H1 (cell line): ENCODE data around the gene HACD3.

Experiments used
- BACH1 ChIP-seq: IDR thresholded peaks from 2 replicates; pipeline ENCODE4 v1.6.1; 2012; ENCODE audit warnings: low read length, improper control_type of control experiment
- MAFK ChIP-seq: IDR thresholded peaks from 2 replicates; pipeline ENCODE4 v1.6.1; 2012; ENCODE audit warnings: low read depth, mild to moderate bottlenecking, improper control_type of control experiment, low read length
- POLR2A ChIP-seq, 2 experiments: IDR thresholded peaks; 1 replicate in 1 of 2; 2 replicates in 1 of 2; pipeline ENCODE4 v1.6.1; 2011; ENCODE audit warnings: low read depth in 2 of 2, low read length in 2 of 2, mild to moderate bottlenecking in 2 of 2; ENCODE audit errors: control extremely low read depth in 1 of 2
- RAD21 ChIP-seq, 2 experiments: IDR thresholded peaks in 1 of 2; conservative IDR thresholded peaks in 1 of 2; 2 replicates each; pipeline ENCODE4 v1.6.1; 2011; ENCODE audit warnings: low read depth in 2 of 2, low read length in 2 of 2, improper control_type of control experiment in 1 of 2, inconsistent platforms in 1 of 2, mild to moderate bottlenecking in 1 of 2, moderate library complexity in 1 of 2
- TF ChIP-seq, protein P1 (sequence below): IDR thresholded peaks from 2 replicates; pipeline ENCODE4 v1.6.1; 2012; ENCODE audit warnings: inconsistent platforms
- TF ChIP-seq, protein P2 (sequence below), 3 experiments: IDR thresholded peaks; 1 replicate in 2 of 3; 2 replicates in 1 of 3; pipeline versions ENCODE4 v1.5.1 to v1.6.1; 2011; ENCODE audit warnings: low read length in 3 of 3, mild to moderate bottlenecking in 3 of 3, inconsistent platforms in 2 of 3, low read depth in 1 of 3, moderate library complexity in 1 of 3; ENCODE audit not compliant: insufficient read depth in 1 of 3; ENCODE audit errors: control extremely low read depth in 1 of 3
- TF ChIP-seq, protein P3 (sequence below): IDR thresholded peaks from 2 replicates; pipeline ENCODE4 v1.6.1; 2011; ENCODE audit warnings: low read depth, mild to moderate bottlenecking, low read length; ENCODE audit not compliant: insufficient read depth
- TF ChIP-seq, protein P4 (sequence below): IDR thresholded peaks from 2 replicates; pipeline ENCODE4 v1.6.1; 2011; ENCODE audit warnings: low read length, improper control_type of control experiment

DNA sequence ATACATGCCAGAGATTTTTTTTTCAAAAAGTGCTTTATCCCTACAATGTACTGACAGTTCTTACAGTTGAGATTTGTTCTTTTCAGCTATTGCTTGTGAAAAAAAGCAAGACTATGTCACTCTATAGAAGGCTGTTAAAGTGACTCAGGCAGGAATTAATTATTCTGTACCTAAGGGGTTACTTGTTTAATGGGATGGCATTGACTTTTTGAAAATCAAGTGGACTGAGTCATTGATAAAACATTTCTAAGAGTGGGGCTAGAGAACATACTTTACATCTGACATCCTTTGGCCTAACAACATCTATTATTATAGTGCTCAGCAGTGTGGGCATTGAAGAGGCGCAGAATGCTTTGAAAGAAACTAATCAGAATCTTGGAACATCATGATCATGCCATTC, 46.4 kb downstream of the HACD3 start:
- TF ChIP-seq RAD21 (IDR thresholded peaks at IDR 0.05 in 1 of 2, conservative IDR thresholded peaks at IDR 0.05 in 1 of 2; ENCODE audit: low read depth in 2 of 2, low read length in 2 of 2): no peak
- TF ChIP-seq, protein P1, sequence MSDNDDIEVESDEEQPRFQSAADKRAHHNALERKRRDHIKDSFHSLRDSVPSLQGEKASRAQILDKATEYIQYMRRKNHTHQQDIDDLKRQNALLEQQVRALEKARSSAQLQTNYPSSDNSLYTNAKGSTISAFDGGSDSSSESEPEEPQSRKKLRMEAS: no peak
- TF ChIP-seq, protein P2, sequence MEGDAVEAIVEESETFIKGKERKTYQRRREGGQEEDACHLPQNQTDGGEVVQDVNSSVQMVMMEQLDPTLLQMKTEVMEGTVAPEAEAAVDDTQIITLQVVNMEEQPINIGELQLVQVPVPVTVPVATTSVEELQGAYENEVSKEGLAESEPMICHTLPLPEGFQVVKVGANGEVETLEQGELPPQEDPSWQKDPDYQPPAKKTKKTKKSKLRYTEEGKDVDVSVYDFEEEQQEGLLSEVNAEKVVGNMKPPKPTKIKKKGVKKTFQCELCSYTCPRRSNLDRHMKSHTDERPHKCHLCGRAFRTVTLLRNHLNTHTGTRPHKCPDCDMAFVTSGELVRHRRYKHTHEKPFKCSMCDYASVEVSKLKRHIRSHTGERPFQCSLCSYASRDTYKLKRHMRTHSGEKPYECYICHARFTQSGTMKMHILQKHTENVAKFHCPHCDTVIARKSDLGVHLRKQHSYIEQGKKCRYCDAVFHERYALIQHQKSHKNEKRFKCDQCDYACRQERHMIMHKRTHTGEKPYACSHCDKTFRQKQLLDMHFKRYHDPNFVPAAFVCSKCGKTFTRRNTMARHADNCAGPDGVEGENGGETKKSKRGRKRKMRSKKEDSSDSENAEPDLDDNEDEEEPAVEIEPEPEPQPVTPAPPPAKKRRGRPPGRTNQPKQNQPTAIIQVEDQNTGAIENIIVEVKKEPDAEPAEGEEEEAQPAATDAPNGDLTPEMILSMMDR (IDR thresholded peaks at IDR 0.05; ENCODE audit: control extremely low read depth in 1 of 3, insufficient read depth in 1 of 3, low read depth in 1 of 3, low read length in 3 of 3): no peak
- TF ChIP-seq POLR2A (IDR thresholded peaks at IDR 0.05; ENCODE audit: control extremely low read depth in 1 of 2, low read depth in 2 of 2, low read length in 2 of 2): no peak
- TF ChIP-seq MAFK: no peak
- TF ChIP-seq, protein P3, sequence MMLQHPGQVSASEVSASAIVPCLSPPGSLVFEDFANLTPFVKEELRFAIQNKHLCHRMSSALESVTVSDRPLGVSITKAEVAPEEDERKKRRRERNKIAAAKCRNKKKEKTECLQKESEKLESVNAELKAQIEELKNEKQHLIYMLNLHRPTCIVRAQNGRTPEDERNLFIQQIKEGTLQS: no peak
- TF ChIP-seq, protein P4, sequence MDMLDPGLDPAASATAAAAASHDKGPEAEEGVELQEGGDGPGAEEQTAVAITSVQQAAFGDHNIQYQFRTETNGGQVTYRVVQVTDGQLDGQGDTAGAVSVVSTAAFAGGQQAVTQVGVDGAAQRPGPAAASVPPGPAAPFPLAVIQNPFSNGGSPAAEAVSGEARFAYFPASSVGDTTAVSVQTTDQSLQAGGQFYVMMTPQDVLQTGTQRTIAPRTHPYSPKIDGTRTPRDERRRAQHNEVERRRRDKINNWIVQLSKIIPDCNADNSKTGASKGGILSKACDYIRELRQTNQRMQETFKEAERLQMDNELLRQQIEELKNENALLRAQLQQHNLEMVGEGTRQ: no peak
- no peak for TF ChIP-seq BACH1
